HG02870 (cell line): ENCODE data around the gene PIGT.
"Not testable (repeated sequence)": the region's sequence is repeated elsewhere in the genome, so short reads cannot be mapped to it uniquely, and the experiment has no call there.

ENCODE experiments used
- ATAC-seq: cut with Tn5 transposase; IDR thresholded peaks from one replicate; pipeline ENCODE4 v1.9.1; 2021; ENCODE audit warnings: mild to moderate bottlenecking, moderate library complexity; ENCODE audit not compliant: unreplicated experiment

Gene PIGT

DNA sequence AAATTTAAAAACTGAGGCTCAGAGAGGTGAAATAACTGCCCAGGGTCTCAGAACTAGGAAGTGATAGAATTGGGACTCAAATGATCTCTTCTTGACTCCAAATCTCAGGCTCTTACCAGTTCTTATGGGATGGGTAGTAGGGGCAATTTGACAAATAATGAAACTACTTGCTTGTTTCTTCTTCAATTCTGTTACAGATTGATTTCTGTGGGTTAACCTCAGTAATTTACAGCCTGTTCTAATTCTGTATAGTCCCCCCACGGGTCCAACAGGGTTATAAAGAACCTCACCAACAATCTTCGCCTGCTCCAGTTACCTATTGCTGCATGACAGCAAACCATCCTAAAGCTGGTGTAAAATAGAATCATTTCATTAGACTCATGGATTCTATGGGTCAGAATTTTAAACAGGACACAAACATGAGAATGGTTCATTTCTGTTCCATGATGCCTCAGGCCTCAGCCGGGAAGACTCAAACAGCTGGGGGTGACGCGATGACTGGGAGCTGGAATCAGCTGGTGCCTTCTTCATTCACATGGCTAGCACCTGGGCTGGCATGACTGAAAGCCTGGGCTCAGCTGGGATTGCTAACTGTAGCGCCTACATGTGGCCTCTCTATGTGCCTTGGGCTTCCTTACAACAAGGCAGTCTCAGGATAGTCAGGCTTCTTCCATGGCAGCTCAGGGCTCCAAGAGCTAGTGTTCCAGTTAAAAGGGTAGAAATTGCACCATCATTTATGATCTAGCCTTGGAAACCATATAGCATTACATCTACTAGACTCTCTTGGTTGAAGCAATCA is 47.0 kb downstream of the PIGT start:
- no peak for ATAC-seq

DNA sequence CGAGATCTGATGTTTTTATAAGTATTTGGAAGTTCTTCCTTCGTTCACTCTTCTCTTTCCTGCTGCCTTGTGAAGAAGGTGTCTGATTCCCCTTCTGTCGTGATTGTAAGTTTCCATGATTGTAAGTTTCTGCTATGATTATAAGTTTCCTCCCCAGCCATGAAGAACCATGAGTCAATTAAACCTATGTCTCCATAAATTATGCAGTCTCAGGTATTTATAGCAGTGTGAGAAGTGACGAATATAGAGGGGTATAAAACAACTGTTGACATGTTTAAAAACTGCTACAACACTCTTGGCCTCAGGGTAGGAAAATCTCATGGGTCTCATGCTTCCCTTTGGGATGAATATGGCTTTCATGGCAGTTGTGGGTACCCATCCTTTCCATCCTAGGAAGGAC is 47.8 kb downstream of the PIGT start:
- no peak for ATAC-seq

DNA sequence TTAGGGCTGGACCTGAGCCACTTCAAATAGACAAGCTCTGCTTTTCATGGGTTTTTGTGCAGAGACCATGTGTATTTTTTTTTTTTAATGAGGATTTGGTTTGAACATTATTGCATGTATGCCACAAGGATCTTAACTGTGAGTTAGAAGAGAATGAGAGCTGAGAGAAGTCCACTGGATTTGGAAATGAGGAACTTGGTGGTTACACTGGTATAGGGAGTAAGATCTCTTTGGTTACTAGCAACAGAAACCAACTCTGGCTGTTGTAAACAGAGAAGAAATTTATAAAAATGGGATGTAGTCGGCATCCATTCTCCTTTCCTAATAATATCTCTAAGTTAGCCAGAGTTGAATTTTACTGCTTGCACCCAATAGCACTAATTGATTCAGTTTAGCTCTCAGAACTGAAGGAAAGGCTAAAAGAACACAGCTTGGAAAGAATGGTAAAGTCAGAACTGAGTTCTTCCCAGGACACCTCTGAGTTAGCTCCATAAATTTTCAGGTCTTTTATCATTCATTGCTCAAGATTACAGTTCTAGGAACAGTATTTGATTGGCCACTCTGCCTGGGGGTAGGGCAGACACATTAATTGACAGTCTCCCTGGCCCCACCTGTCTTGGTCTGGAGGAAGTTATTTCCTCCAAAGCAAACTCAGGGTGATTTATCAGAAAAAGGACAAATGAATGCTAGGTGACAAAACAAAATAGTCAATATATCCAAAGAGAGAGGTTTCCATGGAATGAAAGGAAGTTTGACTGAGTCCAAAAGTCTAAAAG is 49.7 kb downstream of the PIGT start:
- no peak for ATAC-seq

DNA sequence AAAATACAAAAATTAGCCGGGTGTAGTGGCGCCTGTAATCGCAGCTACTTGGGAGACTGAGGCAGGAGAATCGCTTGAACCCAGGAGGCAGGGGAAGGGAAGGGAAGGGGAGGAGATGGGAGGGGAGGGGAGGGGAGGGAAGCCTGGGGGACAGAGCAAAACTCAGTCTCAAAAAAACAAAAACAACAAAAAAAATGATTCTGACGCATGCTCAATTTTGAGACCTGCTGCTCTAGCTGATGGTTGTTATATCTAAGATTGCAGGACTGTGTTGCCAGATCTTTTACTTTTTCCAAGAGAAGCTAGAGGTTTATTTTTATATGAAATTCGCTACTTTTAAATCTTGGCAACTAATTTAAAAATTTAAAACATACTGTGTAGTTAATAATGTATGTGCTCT is 51.2 kb downstream of the PIGT start:
- ATAC-seq, result no peak

- ATAC-seq, result no peak
Measured at GRCh38 chr20:45467861-45468260, 51.9 kb downstream of the PIGT start.

DNA sequence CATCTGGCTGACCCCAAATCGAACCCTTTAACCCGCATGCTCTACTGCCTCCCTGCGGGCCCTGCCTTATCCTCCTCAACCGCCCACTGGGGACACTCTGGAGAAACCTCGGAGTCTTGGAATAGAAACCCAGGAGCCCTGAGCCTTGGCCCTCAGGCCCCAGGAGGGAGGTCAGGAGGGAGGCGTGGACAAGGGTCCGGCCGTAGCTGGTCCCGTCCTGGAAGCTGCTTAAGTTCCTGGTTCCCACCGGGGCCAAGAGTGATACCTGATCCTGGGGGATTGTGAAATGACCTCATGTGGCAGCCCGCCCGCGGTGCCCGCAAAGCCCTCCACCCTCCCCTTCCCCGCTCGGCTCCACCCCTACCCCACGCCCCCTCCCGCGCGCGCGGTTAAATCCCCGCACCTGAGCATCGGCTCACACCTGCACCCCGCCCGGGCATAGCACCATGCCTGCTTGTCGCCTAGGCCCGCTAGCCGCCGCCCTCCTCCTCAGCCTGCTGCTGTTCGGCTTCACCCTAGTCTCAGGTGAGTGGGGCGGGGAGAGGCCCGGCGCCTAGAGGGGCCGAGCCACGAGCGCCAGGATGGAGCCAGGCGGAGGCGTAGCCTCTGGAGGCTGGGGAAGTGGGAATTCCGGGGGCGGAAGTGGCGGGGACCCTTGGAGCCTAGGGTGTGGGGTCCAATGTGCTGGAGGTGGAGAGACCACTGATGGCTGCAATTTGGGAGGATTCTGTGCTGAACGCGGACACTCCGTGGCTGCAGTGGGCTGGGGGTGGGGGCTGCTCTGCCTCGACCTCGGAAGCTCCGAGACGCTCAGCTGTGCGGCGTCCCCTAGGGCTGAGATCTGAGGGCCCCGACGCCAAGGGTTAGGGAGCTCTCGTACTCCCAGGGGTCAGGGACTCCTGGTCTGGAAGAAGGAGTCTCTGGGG is 53.7 kb downstream of the PIGT start, which contains the start of gene WFDC2:
TSS of gene WFDC2 (plus strand) at position 418 of the 926 bp plus-strand sequence. CDS start at position 447, 29 bp downstream.
- ATAC-seq, result no peak

- no peak for ATAC-seq
Measured at GRCh38 chr20:45470262-45470931, 54.5 kb downstream of the PIGT start.

DNA sequence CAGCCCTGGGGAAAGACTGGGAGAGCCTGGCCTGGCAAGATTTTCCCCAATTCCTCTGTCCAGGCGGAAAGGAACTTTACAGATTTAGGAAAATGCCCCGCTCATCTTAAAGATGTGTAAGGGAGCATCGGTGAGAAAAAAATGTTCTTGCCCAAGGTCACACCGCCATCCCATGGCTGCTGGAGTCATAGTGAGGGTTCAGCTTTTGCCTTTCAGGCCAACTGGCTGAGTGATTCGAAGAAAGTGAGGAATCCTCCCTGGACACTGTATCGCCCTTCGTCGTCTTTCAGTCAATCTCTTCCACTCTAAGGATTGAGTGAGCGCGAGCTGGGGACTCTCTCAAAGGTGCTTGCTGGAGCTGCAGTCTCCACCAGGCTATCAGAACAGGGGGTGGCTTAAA is 55.0 kb downstream of the PIGT start:
- ATAC-seq, result no peak

DNA sequence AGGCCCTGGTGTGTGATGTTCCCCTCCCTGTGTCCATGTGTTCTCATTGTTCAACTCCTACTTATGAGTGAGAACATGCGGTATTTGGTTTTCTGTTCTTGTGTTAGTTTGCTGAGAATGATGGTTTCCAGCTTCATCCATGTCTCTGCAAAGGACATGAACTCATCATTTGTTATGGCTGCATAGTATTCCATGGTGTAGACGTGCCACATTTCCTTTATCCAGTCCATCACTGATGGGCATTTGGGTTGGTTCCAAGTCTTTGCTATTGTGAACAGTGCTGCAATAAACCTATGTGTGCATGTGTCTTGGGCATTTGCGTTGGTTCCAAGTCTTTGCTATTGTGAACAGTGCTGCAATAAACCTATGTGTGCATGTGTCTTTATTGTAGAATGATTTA is 56.3 kb downstream of the PIGT start:
- not testable (repeated sequence) for ATAC-seq
